ENCODE results near the gene PTPRK. TPM values are rescaled to one million over a fixed set of nuclear protein-coding genes. Genes with fewer than 3 reads are reported as not detected.

The PTPRK gene
- total RNA-seq, 1 donor from 2014 or later: 18.4 TPM

GRCh38 chr6:128376952-128377503 is 143.4 kb downstream of the PTPRK start:
- no peak for DNase-seq
- Histone ChIP-seq H3K27me3 (ENCODE audit: low read depth) (no peaks in the 10 kb centered on the region), H3K9me3 (replicated peaks) (peaks cover 18% of the 10 kb centered on the region), H3K27ac (replicated peaks) (no peak overlapping the region), H3K4me3 (no peak overlapping the region), H3K36me3 (peaks cover 6% of the 10 kb centered on the region), H3K4me1 (peaks cover 38% of the 10 kb centered on the region)
- intact Hi-C loops (cut with micrococcal nuclease): no loop called here
- TF ChIP-seq, protein P1, sequence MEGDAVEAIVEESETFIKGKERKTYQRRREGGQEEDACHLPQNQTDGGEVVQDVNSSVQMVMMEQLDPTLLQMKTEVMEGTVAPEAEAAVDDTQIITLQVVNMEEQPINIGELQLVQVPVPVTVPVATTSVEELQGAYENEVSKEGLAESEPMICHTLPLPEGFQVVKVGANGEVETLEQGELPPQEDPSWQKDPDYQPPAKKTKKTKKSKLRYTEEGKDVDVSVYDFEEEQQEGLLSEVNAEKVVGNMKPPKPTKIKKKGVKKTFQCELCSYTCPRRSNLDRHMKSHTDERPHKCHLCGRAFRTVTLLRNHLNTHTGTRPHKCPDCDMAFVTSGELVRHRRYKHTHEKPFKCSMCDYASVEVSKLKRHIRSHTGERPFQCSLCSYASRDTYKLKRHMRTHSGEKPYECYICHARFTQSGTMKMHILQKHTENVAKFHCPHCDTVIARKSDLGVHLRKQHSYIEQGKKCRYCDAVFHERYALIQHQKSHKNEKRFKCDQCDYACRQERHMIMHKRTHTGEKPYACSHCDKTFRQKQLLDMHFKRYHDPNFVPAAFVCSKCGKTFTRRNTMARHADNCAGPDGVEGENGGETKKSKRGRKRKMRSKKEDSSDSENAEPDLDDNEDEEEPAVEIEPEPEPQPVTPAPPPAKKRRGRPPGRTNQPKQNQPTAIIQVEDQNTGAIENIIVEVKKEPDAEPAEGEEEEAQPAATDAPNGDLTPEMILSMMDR (IDR thresholded peaks at IDR 0.05; ENCODE audit: borderline replicate concordance): no peak

- Histone ChIP-seq H3K9me3 (replicated peaks) (peaks cover 3% of the 10 kb centered on the region), H3K4me3 (no peak overlapping the region), H3K36me3 (no peaks in the 10 kb centered on the region), H3K4me1 (peaks cover 56% of the 10 kb centered on the region), H3K27me3 (ENCODE audit: low read depth) (no peaks in the 10 kb centered on the region), H3K27ac (replicated peaks) (peak overlapping the region; percentile 20)
- DNase-seq: no peak
- intact Hi-C loops (cut with micrococcal nuclease): no loop called here
- TF ChIP-seq, protein P1 (IDR thresholded peaks at IDR 0.05; ENCODE audit: borderline replicate concordance): no peak
Observed at GRCh38 chr6:128371136-128371535, 149.3 kb downstream of the PTPRK start.

- TF ChIP-seq, protein P1 (IDR thresholded peaks at IDR 0.05; ENCODE audit: borderline replicate concordance): no peak
- Histone ChIP-seq H3K27ac (replicated peaks) (peak overlapping the region; percentile 18), H3K27me3 (ENCODE audit: low read depth) (no peaks in the 10 kb centered on the region), H3K9me3 (replicated peaks) (no peaks in the 10 kb centered on the region), H3K4me3 (no peak overlapping the region), H3K36me3 (no peaks in the 10 kb centered on the region), H3K4me1 (peaks cover 66% of the 10 kb centered on the region)
- intact Hi-C loops (cut with micrococcal nuclease): no loop called here
- no peak for DNase-seq
Observed at GRCh38 chr6:128370072-128370471, 150.3 kb downstream of the PTPRK start.

DNA sequence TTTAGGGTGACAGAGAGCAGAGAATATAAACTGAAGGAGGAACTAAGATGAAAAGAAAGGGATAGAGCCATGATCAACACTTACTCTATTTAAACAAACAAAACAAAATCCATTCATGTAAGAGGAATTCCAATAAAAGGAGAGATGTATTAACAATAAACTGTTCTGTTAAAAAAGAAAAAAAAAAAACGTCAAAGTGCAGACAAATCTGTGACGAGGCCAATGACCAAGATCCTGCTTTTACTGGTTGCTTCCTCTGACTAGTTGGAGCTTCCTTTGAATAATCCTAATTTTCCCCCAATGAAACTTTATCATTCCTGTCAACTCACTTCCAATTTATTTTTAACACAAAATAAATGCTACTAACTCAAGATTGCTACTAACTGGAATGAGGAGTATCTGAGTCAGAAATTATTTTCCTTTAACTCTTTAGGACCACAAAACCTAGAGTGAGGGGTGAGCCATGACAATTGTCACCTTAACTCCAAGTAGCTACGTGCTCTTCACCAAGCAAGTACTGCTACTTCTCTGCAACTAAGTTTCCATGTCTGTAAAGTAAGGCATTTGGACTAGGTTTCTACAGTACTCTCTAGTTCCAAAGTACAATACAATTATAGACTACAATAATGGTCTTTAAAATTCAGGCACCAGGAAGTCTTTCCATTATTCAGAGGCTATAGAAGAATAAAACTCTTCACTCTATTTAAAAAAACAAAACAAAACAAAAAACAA is 152.0 kb downstream of the PTPRK start:
- Histone ChIP-seq H3K27ac (replicated peaks) (no peak overlapping the region), H3K9me3 (replicated peaks) (no peaks in the 10 kb centered on the region), H3K4me3 (no peak overlapping the region), H3K4me1 (peaks cover 79% of the 10 kb centered on the region), H3K27me3 (ENCODE audit: low read depth) (no peaks in the 10 kb centered on the region), H3K36me3 (no peaks in the 10 kb centered on the region)
- no peak for DNase-seq
- TF ChIP-seq, protein P1 (IDR thresholded peaks at IDR 0.05; ENCODE audit: borderline replicate concordance): no peak
- intact Hi-C loops (cut with micrococcal nuclease): no loop called here

DNA sequence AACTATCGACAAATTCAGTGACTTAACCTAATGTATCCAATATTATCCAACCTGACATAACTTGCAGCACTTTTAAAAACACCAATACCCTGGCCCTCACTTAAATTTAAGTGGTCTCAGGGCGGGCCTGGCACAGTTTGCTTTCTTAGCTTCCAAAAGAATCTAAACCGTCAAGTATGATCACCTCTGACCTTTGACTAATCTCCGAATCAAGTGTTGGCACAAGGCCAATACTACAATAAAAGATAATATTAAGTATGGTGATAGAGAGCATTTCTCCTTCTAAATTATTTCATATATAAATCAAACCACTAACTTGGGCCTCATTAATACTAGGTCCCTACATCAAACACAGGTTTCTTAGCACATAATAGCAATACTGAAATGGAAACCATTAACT is 153.0 kb downstream of the PTPRK start:
- TF ChIP-seq, protein P1 (IDR thresholded peaks at IDR 0.05; ENCODE audit: borderline replicate concordance): no peak
- Histone ChIP-seq H3K27me3 (ENCODE audit: low read depth) (no peaks in the 10 kb centered on the region), H3K4me1 (peaks cover 76% of the 10 kb centered on the region), H3K36me3 (no peaks in the 10 kb centered on the region), H3K4me3 (no peak overlapping the region), H3K9me3 (replicated peaks) (no peaks in the 10 kb centered on the region), H3K27ac (replicated peaks) (no peak overlapping the region)
- intact Hi-C loops (cut with micrococcal nuclease): no loop called here
- DNase-seq: no peak

Measured in left ventricle myocardium inferior (tissue), 1 donor.